ENCODE data around the gene IGIP. TPM values are rescaled to one million over a fixed set of nuclear protein-coding genes. Genes with fewer than 3 reads are reported as not detected.
"Not testable (repeated sequence)": the region's sequence is repeated elsewhere in the genome, so short reads cannot be mapped to it uniquely, and the experiment has no call there.

The IGIP gene
- total RNA-seq, 1 donor, result 10.5 TPM

- TF ChIP-seq CTCF (IDR thresholded peaks at IDR 0.05; ENCODE audit: extremely low read depth, low read depth, low read length), result no peak
- Histone ChIP-seq H3K4me3 (ENCODE audit: insufficient read depth, low read length) (no peak overlapping the region), H3K4me2 (ENCODE audit: insufficient read depth, low read length) (no peak overlapping the region), H3K36me3 (ENCODE audit: insufficient read depth, low read length) (no peaks in the 10 kb centered on the region), H2AFZ (ENCODE audit: low read length) (no peak overlapping the region), H3K27me3 (ENCODE audit: insufficient read depth, low read length) (no peaks in the 10 kb centered on the region), H3K79me2 (ENCODE audit: insufficient read depth, low read length) (peaks cover 16% of the 10 kb centered on the region), H3K27ac (ENCODE audit: low read depth, low read length) (no peak overlapping the region), H4K20me1 (ENCODE audit: insufficient read depth, low read length) (peaks cover 67% of the 10 kb centered on the region), H3K4me1 (ENCODE audit: insufficient read depth, low read length) (peaks cover 4% of the 10 kb centered on the region), H3K9me3 (ENCODE audit: low read depth, low read length) (no peaks in the 10 kb centered on the region)
- no peak for DNase-seq (ENCODE audit: insufficient read length, low spot score, missing footprints)
Observed at GRCh38 chr5:140152022-140152999, 26.6 kb downstream of the IGIP start.

GRCh38 chr5:140153255-140153654, 27.5 kb downstream of the IGIP start:
- no peak overlapping the region for H3K4me2 ChIP-seq (ENCODE audit: insufficient read depth, low read length)
- no peaks in the 10 kb centered on the region for H3K36me3 ChIP-seq (ENCODE audit: insufficient read depth, low read length)
- no peaks in the 10 kb centered on the region for H3K27me3 ChIP-seq (ENCODE audit: insufficient read depth, low read length)
- no peak overlapping the region for H2AFZ ChIP-seq (ENCODE audit: low read length)
- H3K4me3 ChIP-seq (ENCODE audit: insufficient read depth, low read length), result no peak overlapping the region
- peaks cover 57% of the 10 kb centered on the region for H4K20me1 ChIP-seq (ENCODE audit: insufficient read depth, low read length)
- DNase-seq (ENCODE audit: insufficient read length, low spot score, missing footprints), result no peak
- no peak overlapping the region for H3K27ac ChIP-seq (ENCODE audit: low read depth, low read length)
- H3K4me1 ChIP-seq (ENCODE audit: insufficient read depth, low read length), result peaks cover 4% of the 10 kb centered on the region
- H3K9me3 ChIP-seq (ENCODE audit: low read depth, low read length), result no peaks in the 10 kb centered on the region
- H3K79me2 ChIP-seq (ENCODE audit: insufficient read depth, low read length), result peaks cover 7% of the 10 kb centered on the region
- no peak for TF ChIP-seq CTCF (IDR thresholded peaks at IDR 0.05; ENCODE audit: extremely low read depth, low read depth, low read length)

- DNase-seq (ENCODE audit: insufficient read length, low spot score, missing footprints), result no peak
- no peak for TF ChIP-seq CTCF (IDR thresholded peaks at IDR 0.05; ENCODE audit: extremely low read depth, low read depth, low read length)
Observed at GRCh38 chr5:140153905-140154304, 28.2 kb downstream of the IGIP start.

GRCh38 chr5:140154710-140155381, 29.1 kb downstream of the IGIP start:
- H3K4me2 ChIP-seq (ENCODE audit: insufficient read depth, low read length); H2AFZ ChIP-seq (ENCODE audit: low read length); H3K9me3 ChIP-seq (ENCODE audit: low read depth, low read length); H3K4me3 ChIP-seq (ENCODE audit: insufficient read depth, low read length); H3K27me3 ChIP-seq (ENCODE audit: insufficient read depth, low read length); H3K79me2 ChIP-seq (ENCODE audit: insufficient read depth, low read length); H3K4me1 ChIP-seq (ENCODE audit: insufficient read depth, low read length); DNase-seq (ENCODE audit: insufficient read length, low spot score, missing footprints); H3K27ac ChIP-seq (ENCODE audit: low read depth, low read length); H3K36me3 ChIP-seq (ENCODE audit: insufficient read depth, low read length): not testable (repeated sequence)
- H4K20me1 ChIP-seq (ENCODE audit: insufficient read depth, low read length), result peaks cover 44% of the 10 kb centered on the region

More at GRCh38 chr5:140153905-140154304, 28.2 kb downstream of the IGIP start:
- peaks cover 7% of the 10 kb centered on the region for H3K79me2 ChIP-seq (ENCODE audit: insufficient read depth, low read length)
- H3K27me3 ChIP-seq (ENCODE audit: insufficient read depth, low read length), result no peaks in the 10 kb centered on the region
- peaks cover 51% of the 10 kb centered on the region for H4K20me1 ChIP-seq (ENCODE audit: insufficient read depth, low read length)
- no peak overlapping the region for H3K27ac ChIP-seq (ENCODE audit: low read depth, low read length)
- H2AFZ ChIP-seq (ENCODE audit: low read length), result no peak overlapping the region
- peaks cover 4% of the 10 kb centered on the region for H3K4me1 ChIP-seq (ENCODE audit: insufficient read depth, low read length)
- no peak overlapping the region for H3K4me2 ChIP-seq (ENCODE audit: insufficient read depth, low read length)
- H3K4me3 ChIP-seq (ENCODE audit: insufficient read depth, low read length), result no peak overlapping the region
- H3K36me3 ChIP-seq (ENCODE audit: insufficient read depth, low read length), result no peaks in the 10 kb centered on the region
- no peaks in the 10 kb centered on the region for H3K9me3 ChIP-seq (ENCODE audit: low read depth, low read length)

All from osteoblast (primary cell).